ENCODE data around the gene DMXL2.
"Not testable (repeated sequence)": the region's sequence is repeated elsewhere in the genome, so short reads cannot be mapped to it uniquely, and the experiment has no call there.

DNA sequence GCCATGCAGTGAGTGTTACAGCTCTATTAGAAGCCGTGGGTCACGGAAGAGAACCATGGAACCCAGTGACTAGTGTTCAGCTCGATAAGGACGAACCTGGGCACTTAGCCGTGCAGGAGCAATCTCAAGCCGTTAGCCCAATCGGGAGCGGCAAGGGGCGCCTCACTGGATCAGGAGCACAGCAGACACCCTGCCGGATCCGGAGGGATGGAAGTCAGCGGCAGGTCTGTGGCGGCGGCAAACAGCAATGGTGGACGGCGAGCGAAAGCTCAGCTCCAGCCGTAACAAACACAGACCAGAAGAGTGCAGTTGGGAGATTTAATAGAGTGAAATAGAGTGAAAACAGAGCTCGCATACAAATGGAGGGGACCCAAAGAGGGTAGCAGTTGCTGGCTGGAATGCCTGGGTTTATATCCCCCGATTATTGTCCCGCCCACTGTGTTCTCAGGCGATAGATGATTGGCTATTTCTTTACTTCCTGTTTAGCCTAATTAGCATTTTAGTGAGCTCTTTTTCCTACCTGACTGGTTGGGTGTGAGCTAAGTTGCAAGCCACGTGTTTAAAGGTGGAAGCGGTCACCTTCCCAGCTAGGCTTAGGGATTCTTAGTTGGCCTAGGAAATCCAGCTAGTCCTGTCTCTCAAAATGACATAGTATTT lies 33.0 kb upstream of the DMXL2 start:
- TF ChIP-seq, protein P1, sequence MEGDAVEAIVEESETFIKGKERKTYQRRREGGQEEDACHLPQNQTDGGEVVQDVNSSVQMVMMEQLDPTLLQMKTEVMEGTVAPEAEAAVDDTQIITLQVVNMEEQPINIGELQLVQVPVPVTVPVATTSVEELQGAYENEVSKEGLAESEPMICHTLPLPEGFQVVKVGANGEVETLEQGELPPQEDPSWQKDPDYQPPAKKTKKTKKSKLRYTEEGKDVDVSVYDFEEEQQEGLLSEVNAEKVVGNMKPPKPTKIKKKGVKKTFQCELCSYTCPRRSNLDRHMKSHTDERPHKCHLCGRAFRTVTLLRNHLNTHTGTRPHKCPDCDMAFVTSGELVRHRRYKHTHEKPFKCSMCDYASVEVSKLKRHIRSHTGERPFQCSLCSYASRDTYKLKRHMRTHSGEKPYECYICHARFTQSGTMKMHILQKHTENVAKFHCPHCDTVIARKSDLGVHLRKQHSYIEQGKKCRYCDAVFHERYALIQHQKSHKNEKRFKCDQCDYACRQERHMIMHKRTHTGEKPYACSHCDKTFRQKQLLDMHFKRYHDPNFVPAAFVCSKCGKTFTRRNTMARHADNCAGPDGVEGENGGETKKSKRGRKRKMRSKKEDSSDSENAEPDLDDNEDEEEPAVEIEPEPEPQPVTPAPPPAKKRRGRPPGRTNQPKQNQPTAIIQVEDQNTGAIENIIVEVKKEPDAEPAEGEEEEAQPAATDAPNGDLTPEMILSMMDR (IDR thresholded peaks at IDR 0.05 in 8 of 11, conservative IDR thresholded peaks at IDR 0.05 in 3 of 11): not testable (repeated sequence)
- not testable (repeated sequence) for TF ChIP-seq POLR2AphosphoS5 (IDR thresholded peaks at IDR 0.05)

Measured in spleen (tissue), 7 donors.